Measurements from ENCODE around the gene PCNX2.

GRCh38 chr1:232939748-232940147 is 355.8 kb downstream of the PCNX2 start:
- TF ChIP-seq CTCF (conservative IDR thresholded peaks at IDR 0.05; ENCODE audit: low read depth, low read length): no peak
- TF ChIP-seq EZH2 (IDR thresholded peaks at IDR 0.05; ENCODE audit: borderline replicate concordance, low read depth, low read length, poor library complexity, severe bottlenecking): no peak
